GM21529 (cell line): Measurements from ENCODE around the gene ADAM12.

Experiments
- ATAC-seq: cut with Tn5 transposase; IDR thresholded peaks from one replicate; pipeline ENCODE4 v1.9.1; 2021; ENCODE audit not compliant: unreplicated experiment

The ADAM12 gene

DNA sequence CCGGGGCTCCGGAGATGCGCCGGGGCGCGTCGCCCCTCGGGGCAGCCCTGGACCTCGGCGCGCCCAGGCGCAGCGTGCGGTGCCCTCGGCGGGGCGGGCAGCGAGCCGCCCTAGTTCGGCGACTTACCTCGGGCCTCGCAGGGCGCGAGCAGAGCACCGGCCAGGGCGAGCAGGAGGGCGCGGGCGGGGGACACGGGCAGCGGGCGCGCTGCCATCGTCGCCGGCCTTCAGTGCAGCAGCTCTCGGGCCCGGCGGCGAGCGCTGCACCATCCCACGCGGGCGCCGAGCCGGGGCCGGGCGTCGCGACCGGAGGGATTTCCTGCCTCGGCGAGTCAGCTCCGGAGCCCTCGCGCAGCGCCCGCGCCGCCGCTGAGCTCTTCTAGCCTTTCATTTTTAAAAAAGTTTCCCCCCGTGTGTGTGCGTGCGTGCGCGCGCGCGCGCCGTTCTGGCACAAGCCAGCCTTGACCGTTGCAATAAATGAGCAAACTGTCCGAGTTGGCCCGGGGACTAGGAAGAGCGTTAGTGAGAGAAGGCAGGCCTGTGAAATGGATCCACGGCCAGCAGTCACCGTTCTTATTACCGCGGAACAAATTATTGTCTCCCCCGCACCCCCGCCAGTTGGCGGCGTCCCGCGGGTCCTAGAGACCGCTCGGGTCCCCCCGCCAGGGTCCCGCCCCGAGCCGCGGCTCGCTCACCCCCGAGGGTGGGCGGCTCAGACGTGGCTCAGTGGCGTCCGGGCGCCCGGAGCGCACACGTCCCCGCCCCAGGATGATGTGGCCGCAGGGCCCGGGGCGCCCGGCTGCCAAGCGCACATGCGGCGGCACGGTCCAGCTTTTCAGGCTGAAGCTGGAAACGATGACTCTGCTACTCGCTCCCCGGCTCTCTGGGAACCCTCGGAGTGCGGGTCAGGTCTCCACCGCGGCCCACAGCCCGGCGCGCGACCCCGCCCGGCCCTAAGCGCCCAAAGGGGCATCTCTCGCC, at the start of gene ADAM12:
TSS of gene ADAM12 (minus strand) at position 547 of the 981 bp plus-strand sequence. CDS start at position 215, 332 bp downstream.
- no peak for ATAC-seq

- no peak for ATAC-seq
These were observed 49.5 kb upstream of the ADAM12 start for GRCh38 chr10:126437635-126438406.

GRCh38 chr10:126434235-126434634, 46.0 kb upstream of the ADAM12 start:
- ATAC-seq: no peak

DNA sequence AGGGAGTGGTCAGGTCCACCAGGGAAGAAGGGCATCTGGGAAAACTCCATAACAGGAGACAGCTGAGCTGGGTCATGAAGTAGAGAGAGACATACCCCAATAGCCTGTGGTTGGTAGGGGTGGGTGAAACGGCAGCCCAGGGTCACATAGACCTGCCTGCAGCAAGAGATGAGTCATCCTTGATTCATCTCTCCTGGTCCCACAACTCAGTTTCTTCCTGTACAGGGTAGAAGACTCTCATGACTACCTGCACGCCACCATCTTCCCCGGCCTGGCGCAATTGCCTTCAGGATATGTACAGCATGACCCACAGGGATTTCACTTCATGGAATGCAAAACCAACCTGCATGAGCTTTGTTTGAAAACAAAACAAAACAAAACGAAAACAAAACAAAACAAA, 45.1 kb upstream of the ADAM12 start:
- ATAC-seq: no peak

DNA sequence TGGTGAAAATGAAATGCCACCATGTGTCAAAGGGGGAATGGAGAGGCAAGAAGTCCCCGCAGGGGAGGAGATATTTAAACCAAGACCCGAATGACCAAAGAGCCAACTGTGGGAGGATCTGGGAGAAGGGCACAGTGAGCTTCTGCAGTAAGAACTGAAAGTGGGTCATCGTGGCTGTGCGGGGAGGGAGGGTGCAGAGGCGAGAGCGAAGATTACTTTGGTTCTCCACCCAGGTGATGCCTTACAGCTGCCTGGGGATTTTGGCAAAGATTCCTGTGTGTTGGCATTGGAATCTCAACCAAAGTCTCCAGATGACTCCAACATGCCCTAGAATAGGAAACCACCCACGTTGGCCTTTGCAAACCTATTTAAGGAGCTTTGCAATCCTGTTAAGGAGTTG, 44.2 kb upstream of the ADAM12 start:
- ATAC-seq: no peak

- no peak for ATAC-seq
These were observed 43.5 kb upstream of the ADAM12 start for GRCh38 chr10:126431816-126432215.

- no peak for ATAC-seq
These were observed 42.2 kb upstream of the ADAM12 start for GRCh38 chr10:126430512-126430911.

DNA sequence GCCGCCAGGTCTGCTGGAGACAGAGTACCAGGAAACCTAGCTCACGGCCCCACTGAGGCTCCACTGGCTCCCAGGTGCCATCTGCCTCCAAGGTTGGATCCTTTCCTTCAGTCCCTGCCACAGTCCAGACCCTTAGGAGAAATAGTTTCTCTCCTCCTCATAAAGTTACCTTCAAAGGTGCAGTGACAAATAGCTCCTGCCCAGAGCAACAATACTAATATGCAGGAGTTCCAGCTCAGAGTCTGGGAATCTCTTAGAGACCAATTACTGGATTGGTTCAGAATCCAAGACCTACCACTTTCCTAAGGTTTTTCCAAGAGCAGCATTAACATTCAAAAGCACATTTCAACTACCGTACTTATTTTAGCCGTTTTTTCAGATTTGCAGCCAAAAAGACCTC, 41.0 kb upstream of the ADAM12 start:
- no peak for ATAC-seq

DNA sequence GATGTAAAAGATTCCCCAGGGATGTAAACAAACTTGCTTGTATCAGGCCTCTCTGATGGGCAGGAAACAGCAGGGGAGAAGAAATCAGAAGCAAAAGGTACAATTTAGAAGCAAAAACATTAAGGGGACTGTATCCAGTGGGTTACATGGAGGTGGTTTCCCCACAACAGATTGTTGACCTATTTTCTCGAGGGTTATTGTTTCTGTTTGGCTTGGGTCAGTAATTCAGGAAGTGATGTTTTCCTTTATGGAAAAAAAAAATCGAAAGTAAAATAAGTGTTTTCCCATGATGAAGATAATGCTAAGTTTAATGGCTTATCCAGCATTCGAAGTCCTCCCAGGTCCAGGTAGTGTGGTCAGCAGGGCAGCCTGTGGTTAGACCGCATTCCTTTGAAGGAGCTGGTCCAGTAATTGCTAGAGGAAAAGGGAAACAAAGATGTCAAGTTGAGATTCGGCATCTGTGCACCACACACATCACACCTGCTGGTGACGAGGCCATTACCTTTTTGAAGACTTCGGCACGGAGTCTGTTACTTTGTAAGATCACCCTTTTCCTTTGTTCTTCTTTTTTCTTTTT, 37.3 kb upstream of the ADAM12 start:
- ATAC-seq: no peak

DNA sequence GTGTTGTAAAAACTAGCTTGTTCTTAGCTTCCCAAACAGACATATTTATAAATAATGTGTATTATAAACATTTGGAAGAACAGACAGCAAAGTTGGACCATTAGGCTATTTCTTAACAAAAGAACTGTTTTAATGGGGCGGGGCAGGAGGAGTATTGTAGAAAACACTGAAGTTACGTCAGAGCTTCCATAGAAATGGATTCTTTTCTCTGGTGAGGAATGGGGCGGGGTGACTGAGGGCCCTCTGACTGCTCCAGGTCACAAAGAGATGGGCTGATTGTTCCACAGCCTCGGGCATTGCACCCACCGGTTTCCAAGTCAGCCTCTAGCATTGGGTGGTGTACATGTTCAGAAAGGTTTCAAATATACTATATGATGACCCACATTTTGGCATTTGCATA, 36.8 kb upstream of the ADAM12 start:
- no peak for ATAC-seq

DNA sequence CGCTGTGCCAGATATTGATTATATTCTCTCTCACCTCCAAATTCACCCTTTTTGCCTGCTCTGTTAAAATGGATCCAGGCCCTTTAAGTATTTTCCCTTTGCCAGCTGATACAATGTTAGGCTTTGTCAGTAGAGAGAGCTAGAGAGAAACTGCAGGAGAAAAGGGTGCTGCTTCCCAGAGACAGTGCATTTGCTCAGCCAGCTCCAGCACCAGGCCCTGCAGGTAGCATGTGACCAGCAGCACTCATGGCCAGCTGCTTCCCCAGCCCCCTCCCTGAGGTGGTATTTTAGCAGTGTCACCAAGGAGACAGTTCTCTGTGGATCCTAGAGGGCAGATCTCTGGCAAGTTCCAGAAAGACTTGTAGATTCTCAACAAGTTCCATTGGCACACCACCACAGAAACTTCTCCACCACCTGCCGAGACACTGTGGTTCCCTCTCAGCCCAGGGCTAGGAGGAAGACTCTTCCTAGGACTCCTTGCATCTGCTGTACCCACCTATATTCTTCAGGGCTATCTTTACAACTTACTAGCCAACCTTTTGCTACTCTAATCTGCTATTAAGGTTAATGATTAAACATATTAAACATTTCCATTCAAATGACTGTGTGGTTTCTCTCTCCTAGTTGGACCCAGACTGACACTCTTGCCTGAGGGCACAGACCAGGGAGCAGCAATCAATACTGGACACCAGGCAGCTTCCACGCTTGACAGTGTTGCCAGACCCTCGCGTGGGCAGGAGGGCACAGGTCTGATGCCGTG, 35.6 kb upstream of the ADAM12 start:
- ATAC-seq: no peak

DNA sequence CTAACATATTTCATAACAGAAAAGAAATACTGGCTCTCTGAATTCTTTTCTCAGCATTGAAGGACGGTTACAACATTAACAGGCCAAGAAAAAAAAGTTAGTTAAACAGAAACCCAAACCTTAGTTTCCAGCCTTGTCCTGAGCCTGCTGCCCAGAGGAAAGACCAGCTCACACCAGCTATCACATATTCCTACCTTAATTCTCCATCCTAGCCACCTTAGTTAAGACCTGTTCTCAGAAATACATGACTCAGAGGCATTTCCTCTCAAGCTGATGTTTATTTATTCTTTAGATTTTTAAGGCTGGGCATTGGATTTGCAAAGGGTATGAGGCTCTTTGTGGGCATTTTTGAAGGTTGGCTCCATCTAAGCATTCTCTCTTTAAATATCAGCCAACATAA, 34.3 kb upstream of the ADAM12 start:
- no peak for ATAC-seq

DNA sequence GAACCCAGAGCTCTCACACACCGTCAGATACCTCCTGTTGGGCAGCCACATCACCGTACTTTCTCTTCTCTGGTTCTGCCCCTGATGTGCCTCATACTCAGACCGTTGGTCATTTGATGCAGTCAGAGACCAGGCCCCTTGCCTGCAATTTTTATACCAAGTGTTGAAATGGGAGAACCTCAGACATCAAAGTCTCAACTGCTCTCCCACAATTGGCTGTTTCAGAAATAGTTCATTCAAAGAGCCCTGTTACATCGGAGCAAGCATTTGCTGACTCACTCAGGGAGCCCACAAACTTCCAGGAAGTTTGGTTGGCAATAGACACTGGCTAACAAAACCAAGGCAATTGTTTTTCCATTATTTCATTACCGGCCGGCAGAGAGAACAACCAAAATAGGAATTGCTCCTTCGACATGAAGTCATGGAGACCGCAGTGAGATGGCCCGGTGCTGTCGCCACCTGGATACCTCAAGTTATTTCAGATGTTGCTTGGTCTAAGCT, 33.5 kb upstream of the ADAM12 start:
- no peak for ATAC-seq

GRCh38 chr10:126420567-126421300, 32.5 kb upstream of the ADAM12 start:
- no peak for ATAC-seq

DNA sequence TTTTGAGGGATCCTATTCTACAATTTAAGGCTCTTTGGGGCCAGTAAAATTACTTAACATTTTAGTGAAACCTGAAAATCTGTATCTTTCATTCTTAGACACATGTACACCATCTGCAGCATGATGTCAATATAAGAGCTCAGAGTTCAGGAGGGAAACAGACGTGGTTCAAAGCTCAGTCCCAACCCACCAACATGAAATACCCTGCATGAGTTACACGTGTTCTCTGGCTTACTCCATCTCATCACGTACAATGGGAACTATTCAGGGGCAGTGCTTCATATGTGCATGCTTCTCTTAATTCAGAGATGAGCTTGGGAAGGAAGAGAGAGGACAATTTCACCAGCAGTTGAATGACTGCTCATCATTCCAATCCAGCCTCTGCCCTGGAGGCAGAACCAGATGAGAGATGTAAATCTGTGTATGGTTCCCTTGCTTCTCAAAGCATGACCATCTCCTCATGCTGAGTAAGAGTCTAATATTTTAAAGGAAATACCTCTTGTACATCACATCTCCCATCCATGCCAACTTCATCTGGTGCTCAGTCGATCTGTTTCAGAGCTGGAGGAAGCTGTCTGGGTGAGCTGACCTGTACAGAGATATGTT, 29.0 kb upstream of the ADAM12 start:
- ATAC-seq: no peak

DNA sequence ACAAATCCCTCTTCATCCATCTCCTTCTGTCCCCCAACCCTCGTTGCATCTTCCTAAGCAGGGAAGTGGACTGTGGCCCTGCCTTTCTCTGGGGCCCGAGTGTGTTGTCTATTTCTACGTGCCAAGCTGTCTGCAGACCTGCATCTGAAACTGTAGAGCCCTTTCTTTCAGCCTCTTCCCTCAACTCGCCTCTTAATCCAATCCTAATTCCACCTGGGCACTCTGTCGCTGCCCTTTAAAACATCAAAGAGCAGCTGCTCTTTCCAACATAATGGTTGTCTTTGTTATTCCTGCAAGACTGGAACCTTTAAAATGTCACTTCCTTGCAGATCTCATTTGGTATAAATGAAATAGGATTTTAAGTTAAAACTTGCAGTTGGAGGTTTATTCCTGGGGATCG, 21.5 kb upstream of the ADAM12 start:
- ATAC-seq: no peak

DNA sequence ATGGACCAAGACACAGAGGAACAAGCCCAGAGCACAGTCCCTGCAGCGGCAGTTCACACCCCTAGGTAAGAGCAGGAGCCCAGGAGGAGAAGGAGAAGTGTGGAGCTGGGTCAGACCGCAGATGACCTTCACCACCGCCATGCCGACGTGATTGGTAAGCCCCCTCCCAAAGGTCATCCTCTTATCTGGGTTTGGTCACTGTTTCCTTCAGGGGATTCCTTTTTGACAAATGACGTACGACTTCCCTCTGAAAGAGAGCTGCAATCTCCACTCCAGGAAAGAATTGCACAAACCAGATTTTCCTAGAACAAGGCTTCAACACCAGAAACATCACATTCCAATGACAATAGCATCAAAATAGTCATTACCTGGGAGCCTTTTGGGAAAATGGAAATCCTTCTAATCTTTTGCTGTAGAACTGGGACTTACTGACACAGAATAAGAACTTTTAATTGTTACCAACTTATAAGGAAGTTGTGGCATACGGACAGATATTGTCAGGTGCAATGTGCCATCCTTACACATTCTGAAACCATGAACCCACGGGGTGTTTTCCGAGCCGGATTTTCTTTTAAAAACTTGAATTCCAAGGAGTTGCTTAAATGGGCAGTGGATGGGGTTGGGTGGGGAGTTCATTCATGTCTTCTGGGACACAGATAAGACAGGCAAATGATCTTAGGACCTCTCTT, 20.8 kb upstream of the ADAM12 start:
- ATAC-seq: no peak

- ATAC-seq: no peak
These were observed 19.6 kb upstream of the ADAM12 start for GRCh38 chr10:126407831-126408230.

GRCh38 chr10:126405239-126405775, 17.0 kb upstream of the ADAM12 start:
- no peak for ATAC-seq
